SK-N-SH treated with all-trans-retinoic acid at 6 μM for 48 hours (cell line): Measurements from ENCODE around the gene MAP3K2.
A peak's percentile ranks its signal among the peaks of the same experiment; 100 is the strongest.

Experiments
- ATAC-seq: fragments of 200-7000 bp; cut with Tn5 transposase; 3 replicates; pipeline ENCODE4 v1.9.1; 2020; ENCODE audit warnings: mild to moderate bottlenecking, moderate library complexity
- ARNTL ChIP-seq: fragments of 450-650 bp; formaldehyde crosslinking; IDR thresholded peaks from 2 replicates; pipeline ENCODE4 v1.5.0; 2020; ENCODE audit warnings: low read depth, mild to moderate bottlenecking, moderate library complexity, borderline replicate concordance
- CREB5 ChIP-seq: fragments of 250-450 bp; sonication (Bioruptor Pico); IDR thresholded peaks from 2 replicates; pipeline ENCODE4 v1.5.1; 2020; ENCODE audit warnings: low read depth, mild to moderate bottlenecking, moderate library complexity
- CSDC2 ChIP-seq: fragments of 250-450 bp; sonication (Bioruptor Pico); IDR thresholded peaks from 2 replicates; pipeline ENCODE4 v1.5.0; 2020; ENCODE audit warnings: mild to moderate bottlenecking, moderate library complexity
- GLIS3 ChIP-seq: fragments of 250-450 bp; sonication (Bioruptor Pico); IDR thresholded peaks from 2 replicates; pipeline ENCODE4 v1.5.0; 2020; ENCODE audit warnings: mild to moderate bottlenecking, moderate library complexity
- OSR1 ChIP-seq: fragments of 250-450 bp; sonication (Bioruptor Pico); IDR thresholded peaks from 2 replicates; pipeline ENCODE4 v1.8.0; 2022; ENCODE audit warnings: moderate library complexity, mild to moderate bottlenecking, inconsistent platforms
- PATZ1 ChIP-seq: fragments of 250-450 bp; sonication (Bioruptor Pico); IDR thresholded peaks from 2 replicates; pipeline ENCODE4 v1.8.0; 2020; ENCODE audit warnings: mild to moderate bottlenecking, moderate library complexity, borderline replicate concordance
- PPARA ChIP-seq: fragments of 250-450 bp; sonication (Bioruptor Pico); IDR thresholded peaks from 2 replicates; pipeline ENCODE4 v1.5.0; 2020; ENCODE audit warnings: mild to moderate bottlenecking, borderline replicate concordance
- RARB ChIP-seq: fragments of 250-450 bp; sonication (Bioruptor Pico); IDR thresholded peaks from 2 replicates; pipeline ENCODE4 v1.8.0; 2021; ENCODE audit warnings: mild to moderate bottlenecking, moderate library complexity
- SNAI2 ChIP-seq: fragments of 250-450 bp; sonication (Bioruptor Pico); IDR thresholded peaks from 2 replicates; pipeline ENCODE4 v1.5.0; 2020; ENCODE audit warnings: mild to moderate bottlenecking, moderate library complexity
- TCF4 ChIP-seq: fragments of 250-450 bp; sonication (Bioruptor Pico); IDR thresholded peaks from 2 replicates; pipeline ENCODE4 v1.8.0; 2021; ENCODE audit warnings: mild to moderate bottlenecking, moderate library complexity, borderline replicate concordance
- TSHZ2 ChIP-seq: fragments of 250-450 bp; sonication (Bioruptor Pico); IDR thresholded peaks from 2 replicates; pipeline ENCODE4 v1.5.0; 2020; ENCODE audit warnings: mild to moderate bottlenecking, moderate library complexity
- ZC3H10 ChIP-seq: fragments of 250-450 bp; sonication (Bioruptor Pico); IDR thresholded peaks from 2 replicates; pipeline ENCODE4 v1.5.1; 2021; ENCODE audit warnings: mild to moderate bottlenecking, moderate library complexity
- ZFP3 ChIP-seq: fragments of 250-450 bp; sonication (Bioruptor Pico); IDR thresholded peaks from 2 replicates; pipeline ENCODE4 v1.5.0; 2020; ENCODE audit warnings: mild to moderate bottlenecking, moderate library complexity
- ZNF565 ChIP-seq: fragments of 450-650 bp; formaldehyde crosslinking; conservative IDR thresholded peaks from 2 replicates; pipeline ENCODE4 v1.5.0; 2020; ENCODE audit warnings: low read depth, mild to moderate bottlenecking, moderate library complexity
- ZNF70 ChIP-seq: fragments of 450-650 bp; formaldehyde crosslinking; IDR thresholded peaks from 2 replicates; pipeline ENCODE4 v1.5.0; 2020; ENCODE audit warnings: mild to moderate bottlenecking, moderate library complexity
- ZNF8 ChIP-seq: fragments of 450-650 bp; formaldehyde crosslinking; IDR thresholded peaks from 2 replicates; pipeline ENCODE4 v1.5.0; 2020; ENCODE audit warnings: mild to moderate bottlenecking, moderate library complexity
- TF ChIP-seq, protein P1 (sequence below): fragments of 250-450 bp; sonication (Bioruptor Pico); IDR thresholded peaks from 2 replicates; pipeline ENCODE4 v1.5.1; 2021; ENCODE audit warnings: mild to moderate bottlenecking, moderate library complexity
- TF ChIP-seq, protein P2 (sequence below): fragments of 250-450 bp; sonication (Bioruptor Pico); IDR thresholded peaks from 2 replicates; pipeline ENCODE4 v1.8.0; 2021; ENCODE audit warnings: low read depth, mild to moderate bottlenecking, moderate library complexity, borderline replicate concordance

MAP3K2 gene

DNA sequence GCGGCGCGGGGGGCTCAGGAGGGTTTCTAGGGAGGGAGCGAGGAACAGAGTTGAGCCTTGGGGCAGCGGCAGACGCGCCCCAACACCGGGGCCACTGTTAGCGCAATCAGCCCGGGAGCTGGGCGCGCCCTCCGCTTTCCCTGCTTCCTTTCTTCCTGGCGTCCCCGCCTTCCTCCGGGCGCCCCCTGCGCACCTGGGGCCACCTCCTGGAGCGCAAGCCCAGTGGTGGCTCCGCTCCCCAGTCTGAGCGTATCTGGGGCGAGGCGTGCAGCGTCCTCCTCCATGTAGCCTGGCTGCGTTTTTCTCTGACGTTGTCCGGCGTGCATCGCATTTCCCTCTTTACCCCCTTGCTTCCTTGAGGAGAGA, 35.7 kb upstream of the MAP3K2 start:
- TF ChIP-seq TCF4 (no peak), SNAI2 (no peak), CSDC2 (CRISPR knock-in tag) (no peak), ZNF8 (CRISPR knock-in tag) (no peak), GLIS3 (CRISPR knock-in tag) (no peak), PPARA (no peak), CREB5 (no peak), OSR1 (CRISPR knock-in tag) (no peak)
- TF ChIP-seq, protein P1, sequence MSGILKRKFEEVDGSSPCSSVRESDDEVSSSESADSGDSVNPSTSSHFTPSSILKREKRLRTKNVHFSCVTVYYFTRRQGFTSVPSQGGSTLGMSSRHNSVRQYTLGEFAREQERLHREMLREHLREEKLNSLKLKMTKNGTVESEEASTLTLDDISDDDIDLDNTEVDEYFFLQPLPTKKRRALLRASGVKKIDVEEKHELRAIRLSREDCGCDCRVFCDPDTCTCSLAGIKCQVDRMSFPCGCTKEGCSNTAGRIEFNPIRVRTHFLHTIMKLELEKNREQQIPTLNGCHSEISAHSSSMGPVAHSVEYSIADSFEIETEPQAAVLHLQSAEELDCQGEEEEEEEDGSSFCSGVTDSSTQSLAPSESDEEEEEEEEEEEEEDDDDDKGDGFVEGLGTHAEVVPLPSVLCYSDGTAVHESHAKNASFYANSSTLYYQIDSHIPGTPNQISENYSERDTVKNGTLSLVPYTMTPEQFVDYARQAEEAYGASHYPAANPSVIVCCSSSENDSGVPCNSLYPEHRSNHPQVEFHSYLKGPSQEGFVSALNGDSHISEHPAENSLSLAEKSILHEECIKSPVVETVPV: no peak
- TF ChIP-seq, all 23 proteins: peak for 0
- ATAC-seq: peak; percentile 78

- peak; percentile 64 for ATAC-seq
- TF ChIP-seq ARNTL (CRISPR knock-in tag) (no peak), PPARA (no peak), SNAI2 (no peak), TSHZ2 (CRISPR knock-in tag) (no peak), ZNF565 (CRISPR knock-in tag) (no peak), ZFP3 (CRISPR knock-in tag) (no peak), PATZ1 (CRISPR knock-in tag) (no peak)
- TF ChIP-seq, protein P2, sequence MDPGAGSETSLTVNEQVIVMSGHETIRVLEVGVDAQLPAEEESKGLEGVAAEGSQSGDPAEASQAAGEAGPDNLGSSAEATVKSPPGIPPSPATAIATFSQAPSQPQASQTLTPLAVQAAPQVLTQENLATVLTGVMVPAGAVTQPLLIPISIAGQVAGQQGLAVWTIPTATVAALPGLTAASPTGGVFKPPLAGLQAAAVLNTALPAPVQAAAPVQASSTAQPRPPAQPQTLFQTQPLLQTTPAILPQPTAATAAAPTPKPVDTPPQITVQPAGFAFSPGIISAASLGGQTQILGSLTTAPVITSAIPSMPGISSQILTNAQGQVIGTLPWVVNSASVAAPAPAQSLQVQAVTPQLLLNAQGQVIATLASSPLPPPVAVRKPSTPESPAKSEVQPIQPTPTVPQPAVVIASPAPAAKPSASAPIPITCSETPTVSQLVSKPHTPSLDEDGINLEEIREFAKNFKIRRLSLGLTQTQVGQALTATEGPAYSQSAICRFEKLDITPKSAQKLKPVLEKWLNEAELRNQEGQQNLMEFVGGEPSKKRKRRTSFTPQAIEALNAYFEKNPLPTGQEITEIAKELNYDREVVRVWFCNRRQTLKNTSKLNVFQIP (CRISPR knock-in tag): no peak
Measured at GRCh38 chr2:127422559-127423477, 35.0 kb upstream of the MAP3K2 start.

DNA sequence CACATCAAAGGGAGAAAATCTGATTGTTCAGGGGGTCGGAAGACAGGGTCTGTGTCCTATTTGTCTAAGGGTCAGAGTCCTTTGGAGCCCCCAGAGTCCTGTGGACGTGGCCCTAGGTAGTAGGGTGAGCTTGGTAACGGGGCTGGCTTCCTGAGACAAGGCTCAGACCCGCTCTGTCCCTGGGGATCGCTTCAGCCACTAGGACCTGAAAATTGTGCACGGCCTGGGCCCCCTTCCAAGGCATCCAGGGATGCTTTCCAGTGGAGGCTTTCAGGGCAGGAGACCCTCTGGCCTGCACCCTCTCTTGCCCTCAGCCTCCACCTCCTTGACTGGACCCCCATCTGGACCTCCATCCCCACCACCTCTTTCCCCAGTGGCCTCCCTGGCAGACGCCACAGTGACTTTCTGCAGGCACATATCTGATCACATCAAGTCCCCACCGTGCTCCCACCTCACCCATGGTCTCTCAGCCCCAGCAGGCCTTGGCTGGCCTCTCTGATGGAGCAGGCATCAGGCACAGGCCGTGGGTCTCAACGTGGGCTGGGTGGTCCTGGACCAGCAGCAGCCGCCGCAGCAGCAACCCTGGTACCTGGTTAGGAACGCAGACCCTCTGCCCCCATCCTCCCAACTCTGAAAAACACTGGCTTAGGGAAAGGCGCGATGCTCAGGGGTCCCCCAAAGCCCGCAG, 34.2 kb upstream of the MAP3K2 start:
- no peak for ATAC-seq
- TF ChIP-seq ZNF8 (CRISPR knock-in tag) (no peak), TCF4 (no peak), ZNF565 (CRISPR knock-in tag) (no peak), GLIS3 (CRISPR knock-in tag) (no peak), ZFP3 (CRISPR knock-in tag) (no peak), ZNF70 (CRISPR knock-in tag) (no peak), ZC3H10 (CRISPR knock-in tag) (no peak), TSHZ2 (CRISPR knock-in tag) (no peak), RARB (CRISPR knock-in tag) (no peak)
- TF ChIP-seq, protein P1: no peak
- TF ChIP-seq, protein P2 (CRISPR knock-in tag): no peak
